HepG2 (cell line): ENCODE measurements around the gene LYSMD1.

Experiments used
- POLR2A ChIP-seq, 2 experiments: IDR thresholded peaks; 2 replicates each; pipeline ENCODE4 v1.6.1; 2011; ENCODE audit warnings: low read depth in 2 of 2, low read length in 2 of 2, mild to moderate bottlenecking in 1 of 2, moderate library complexity in 1 of 2; ENCODE audit not compliant: insufficient read depth in 1 of 2
- ZBTB8A ChIP-seq: sonication (generic); formaldehyde crosslinking; IDR thresholded peaks from 2 replicates; pipeline ENCODE4 v1.4.0; 2020; ENCODE audit warnings: mild to moderate bottlenecking, low read depth, missing genetic modification reagents, borderline replicate concordance

GRCh38 chr1:151135433-151136385, 30.0 kb downstream of the LYSMD1 start:
- TF ChIP-seq ZBTB8A (CRISPR knock-in tag), result no peak
- TF ChIP-seq POLR2A (IDR thresholded peaks at IDR 0.05; ENCODE audit: insufficient read depth in 1 of 2, low read depth in 2 of 2, low read length in 2 of 2), result no peak
